HG02970 (cell line): ENCODE data around the gene MUSK.
"Not testable (repeated sequence)": the region's sequence is repeated elsewhere in the genome, so short reads cannot be mapped to it uniquely, and the experiment has no call there.

Experiments used
- ATAC-seq: cut with Tn5 transposase; IDR thresholded peaks from one replicate; pipeline ENCODE4 v1.9.1; 2021; ENCODE audit warnings: mild to moderate bottlenecking, moderate library complexity, moderate number of reproducible peaks; ENCODE audit not compliant: unreplicated experiment, low FRiP score

The MUSK gene

GRCh38 chr9:110753731-110754231 lies 85.2 kb downstream of the MUSK start:
- ATAC-seq, result no peak

GRCh38 chr9:110755179-110755578 lies 86.6 kb downstream of the MUSK start:
- ATAC-seq, result no peak

- no peak for ATAC-seq
Observed at GRCh38 chr9:110758201-110758600, 89.6 kb downstream of the MUSK start.

- no peak for ATAC-seq
Observed at GRCh38 chr9:110762783-110763182, 94.2 kb downstream of the MUSK start.

- ATAC-seq, result no peak
Observed at GRCh38 chr9:110763568-110763967, 95.0 kb downstream of the MUSK start.

- no peak for ATAC-seq
Observed at GRCh38 chr9:110764006-110764405, 95.4 kb downstream of the MUSK start.

- ATAC-seq, result no peak
Observed at GRCh38 chr9:110765926-110766325, 97.3 kb downstream of the MUSK start.

- ATAC-seq, result no peak
Observed at GRCh38 chr9:110767559-110768063, 99.0 kb downstream of the MUSK start.

- ATAC-seq, result no peak
Observed at GRCh38 chr9:110768886-110769285, 100.3 kb downstream of the MUSK start.

GRCh38 chr9:110769667-110770066 lies 101.1 kb downstream of the MUSK start:
- no peak for ATAC-seq

GRCh38 chr9:110775724-110776123 lies 107.1 kb downstream of the MUSK start:
- no peak for ATAC-seq

- no peak for ATAC-seq
Observed at GRCh38 chr9:110776221-110776620, 107.6 kb downstream of the MUSK start.

GRCh38 chr9:110777196-110777875 lies 108.7 kb downstream of the MUSK start:
- no peak for ATAC-seq

- no peak for ATAC-seq
Observed at GRCh38 chr9:110777876-110778215, 109.3 kb downstream of the MUSK start.

- no peak for ATAC-seq
Observed at GRCh38 chr9:110782701-110783100, 114.1 kb downstream of the MUSK start.

GRCh38 chr9:110784309-110784708 lies 115.7 kb downstream of the MUSK start:
- no peak for ATAC-seq

GRCh38 chr9:110785166-110785565 lies 116.6 kb downstream of the MUSK start:
- ATAC-seq, result no peak

- ATAC-seq, result not testable (repeated sequence)
Observed at GRCh38 chr9:110788396-110788795, 119.8 kb downstream of the MUSK start.

- no peak for ATAC-seq
Observed at GRCh38 chr9:110788871-110789270, 120.3 kb downstream of the MUSK start.

GRCh38 chr9:110797611-110798010 lies 129.0 kb downstream of the MUSK start:
- no peak for ATAC-seq

GRCh38 chr9:110799396-110799795 lies 130.8 kb downstream of the MUSK start:
- ATAC-seq, result no peak

- ATAC-seq, result no peak
Observed at GRCh38 chr9:110801426-110801825, 132.8 kb downstream of the MUSK start.
